Measurements from ENCODE around the gene SLC35A5.

The SLC35A5 gene

DNA sequence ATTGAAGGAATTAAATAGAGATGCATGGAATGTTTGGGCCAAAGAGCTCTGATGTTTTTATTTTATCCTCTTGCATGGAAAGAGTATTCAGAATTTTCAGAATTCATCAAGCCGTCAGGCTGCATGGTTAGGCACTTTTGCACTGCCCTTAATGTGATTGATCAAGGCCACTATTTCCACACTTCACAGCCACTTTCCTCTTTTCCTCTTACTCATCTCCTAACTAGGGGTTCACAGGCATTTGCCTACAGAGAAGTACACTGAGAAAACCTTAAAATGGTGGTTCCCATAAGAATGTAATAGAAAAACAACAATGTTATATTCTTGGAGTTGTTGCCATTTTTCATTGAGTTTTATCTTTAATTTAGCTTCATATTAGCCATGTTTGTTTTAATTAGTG lies 10.9 kb downstream of the SLC35A5 start:
- ChIA-PET CTCF (interaction anchor here (0.9 to 2.6 kb wide), 4 partner anchors 9 to 83 kb away, joined by 3 to 10 read pairs (median 3); partner anchors contain the start of genes ATG3 and SLC35A5), POLR2A (no interaction called here)
- TF ChIP-seq, protein P1, sequence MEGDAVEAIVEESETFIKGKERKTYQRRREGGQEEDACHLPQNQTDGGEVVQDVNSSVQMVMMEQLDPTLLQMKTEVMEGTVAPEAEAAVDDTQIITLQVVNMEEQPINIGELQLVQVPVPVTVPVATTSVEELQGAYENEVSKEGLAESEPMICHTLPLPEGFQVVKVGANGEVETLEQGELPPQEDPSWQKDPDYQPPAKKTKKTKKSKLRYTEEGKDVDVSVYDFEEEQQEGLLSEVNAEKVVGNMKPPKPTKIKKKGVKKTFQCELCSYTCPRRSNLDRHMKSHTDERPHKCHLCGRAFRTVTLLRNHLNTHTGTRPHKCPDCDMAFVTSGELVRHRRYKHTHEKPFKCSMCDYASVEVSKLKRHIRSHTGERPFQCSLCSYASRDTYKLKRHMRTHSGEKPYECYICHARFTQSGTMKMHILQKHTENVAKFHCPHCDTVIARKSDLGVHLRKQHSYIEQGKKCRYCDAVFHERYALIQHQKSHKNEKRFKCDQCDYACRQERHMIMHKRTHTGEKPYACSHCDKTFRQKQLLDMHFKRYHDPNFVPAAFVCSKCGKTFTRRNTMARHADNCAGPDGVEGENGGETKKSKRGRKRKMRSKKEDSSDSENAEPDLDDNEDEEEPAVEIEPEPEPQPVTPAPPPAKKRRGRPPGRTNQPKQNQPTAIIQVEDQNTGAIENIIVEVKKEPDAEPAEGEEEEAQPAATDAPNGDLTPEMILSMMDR (IDR thresholded peaks at IDR 0.05; ENCODE audit: control extremely low read depth, extremely low read depth, low read depth, missing control alignments): no peak
- no peak for DNase-seq (ENCODE audit: extremely low spot score)

DNA sequence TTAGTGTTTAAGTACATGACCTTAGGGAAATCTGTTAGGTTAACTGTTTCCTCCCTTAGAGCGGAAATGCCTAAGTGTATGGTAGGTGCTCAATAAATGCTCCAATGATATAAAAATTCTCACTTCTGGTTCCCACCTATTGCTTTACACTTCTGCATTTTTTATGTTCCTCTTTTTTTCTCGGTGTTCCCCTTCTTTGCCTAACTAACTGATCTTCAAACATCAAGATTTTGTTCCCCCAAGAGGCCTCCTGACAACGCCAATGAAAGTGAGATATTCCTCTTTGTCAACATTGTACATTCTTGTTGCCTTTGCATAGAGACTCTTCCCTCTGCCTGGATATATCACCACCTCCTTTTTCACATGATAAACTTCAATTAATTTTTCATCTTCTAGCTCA lies 17.4 kb downstream of the SLC35A5 start:
- DNase-seq (ENCODE audit: extremely low spot score): no peak
- POLR2A ChIA-PET: no interaction called here
- CTCF ChIA-PET: interaction anchor here (0.9 to 2.2 kb wide), 7 partner anchors 10 to 400 kb away, joined by 3 to 15 read pairs (median 3); partner anchors contain the start of gene SLC9C1
- TF ChIP-seq, protein P1 (IDR thresholded peaks at IDR 0.05; ENCODE audit: control extremely low read depth, extremely low read depth, low read depth, missing control alignments): no peak

DNA sequence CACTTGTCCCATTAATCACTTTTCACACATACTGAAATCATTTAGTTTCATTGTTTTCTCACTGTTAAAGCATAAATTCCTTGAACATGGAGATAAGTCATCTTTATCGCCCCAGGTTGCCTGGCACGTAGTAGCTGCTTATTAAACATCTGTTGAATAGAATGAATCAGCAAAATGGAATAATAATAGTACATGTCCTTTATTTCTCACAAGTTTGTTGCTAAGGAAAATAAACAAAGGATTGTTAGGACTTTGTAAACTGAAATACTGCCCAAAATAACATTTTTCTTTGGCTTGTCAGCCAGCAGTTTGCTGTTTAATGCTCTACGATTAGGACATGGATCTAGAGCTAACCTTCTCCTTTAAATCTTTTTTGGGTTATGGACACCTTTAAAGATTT lies 17.9 kb downstream of the SLC35A5 start:
- DNase-seq (ENCODE audit: extremely low spot score): no peak
- ChIA-PET CTCF (interaction anchor here (0.9 to 2.2 kb wide), 7 partner anchors 11 to 711 kb away, joined by 3 to 11 read pairs (median 3); partner anchors contain the start of gene GTPBP8), POLR2A (no interaction called here)
- TF ChIP-seq, protein P1 (IDR thresholded peaks at IDR 0.05; ENCODE audit: control extremely low read depth, extremely low read depth, low read depth, missing control alignments): no peak

DNA sequence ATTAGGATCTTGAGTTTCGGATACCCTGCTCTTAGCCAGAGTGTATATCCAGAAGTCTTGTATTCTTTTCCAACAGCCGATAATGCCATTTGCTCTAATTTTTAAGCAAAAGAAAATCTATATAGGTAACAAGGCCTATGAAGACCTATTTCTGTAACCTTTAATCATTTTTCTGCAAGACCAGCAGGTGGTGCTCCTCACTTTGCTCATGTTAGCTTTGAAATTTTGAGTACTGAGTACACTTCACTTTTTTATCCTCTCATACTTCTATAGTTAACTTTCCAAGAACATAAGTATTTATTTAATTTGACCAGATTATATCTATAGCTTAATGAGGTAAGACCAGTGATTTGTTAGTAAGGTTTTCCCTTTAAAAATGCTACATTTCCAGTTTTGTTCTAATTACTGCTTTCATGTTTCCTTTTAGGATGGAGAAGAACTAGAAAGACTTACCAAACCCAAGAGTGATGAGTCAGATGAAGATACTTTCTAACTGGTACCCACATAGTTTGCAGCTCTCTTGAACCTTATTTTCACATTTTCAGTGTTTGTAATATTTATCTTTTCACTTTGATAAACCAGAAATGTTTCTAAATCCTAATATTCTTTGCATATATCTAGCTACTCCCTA lies 20.5 kb downstream of the SLC35A5 start:
- ChIA-PET POLR2A (no interaction called here), CTCF (interaction anchor here (0.6 to 2.3 kb wide), 29 partner anchors 8 to 706 kb away, joined by 3 to 14 read pairs (median 4); no protein-coding TSS in a partner anchor)
- no peak for DNase-seq (ENCODE audit: extremely low spot score)
- TF ChIP-seq, protein P1 (IDR thresholded peaks at IDR 0.05; ENCODE audit: control extremely low read depth, extremely low read depth, low read depth, missing control alignments): peak; percentile 73

DNA sequence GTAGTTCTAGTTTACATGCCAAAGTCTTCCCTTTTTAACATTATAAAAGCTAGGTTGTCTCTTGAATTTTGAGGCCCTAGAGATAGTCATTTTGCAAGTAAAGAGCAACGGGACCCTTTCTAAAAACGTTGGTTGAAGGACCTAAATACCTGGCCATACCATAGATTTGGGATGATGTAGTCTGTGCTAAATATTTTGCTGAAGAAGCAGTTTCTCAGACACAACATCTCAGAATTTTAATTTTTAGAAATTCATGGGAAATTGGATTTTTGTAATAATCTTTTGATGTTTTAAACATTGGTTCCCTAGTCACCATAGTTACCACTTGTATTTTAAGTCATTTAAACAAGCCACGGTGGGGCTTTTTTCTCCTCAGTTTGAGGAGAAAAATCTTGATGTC lies 21.3 kb downstream of the SLC35A5 start:
- CTCF ChIA-PET: interaction anchor here (0.9 to 2.3 kb wide), 17 partner anchors 8 to 706 kb away, joined by 3 to 14 read pairs (median 4); no protein-coding TSS in a partner anchor
- POLR2A ChIA-PET: no interaction called here
- no peak for DNase-seq (ENCODE audit: extremely low spot score)
- TF ChIP-seq, protein P1 (IDR thresholded peaks at IDR 0.05; ENCODE audit: control extremely low read depth, extremely low read depth, low read depth, missing control alignments): no peak

DNA sequence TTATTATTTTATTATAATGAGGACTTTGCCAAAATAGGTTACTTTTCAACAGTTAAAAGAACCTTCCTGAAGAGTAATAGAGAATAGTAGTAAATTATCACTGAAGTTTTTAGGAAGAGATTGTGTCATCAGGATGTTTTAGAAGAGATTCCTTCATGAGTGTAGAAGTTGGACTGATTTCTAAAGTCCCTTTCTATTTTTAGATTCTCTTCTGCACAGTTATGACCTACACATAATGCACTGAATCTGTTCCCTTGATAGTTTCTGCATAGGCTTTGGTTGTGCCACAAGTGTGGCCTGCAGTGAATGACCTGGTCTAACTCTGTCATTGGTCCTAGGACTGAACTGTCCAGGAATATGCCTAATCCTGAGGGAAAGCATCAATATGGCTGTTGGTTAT lies 23.9 kb downstream of the SLC35A5 start:
- ChIA-PET POLR2A (no interaction called here), CTCF (interaction anchor here (1.3 to 1.9 kb wide), 3 partner anchors 12 to 20 kb away, joined by 3 to 4 read pairs (median 3); no protein-coding TSS in a partner anchor)
- TF ChIP-seq, protein P1 (IDR thresholded peaks at IDR 0.05; ENCODE audit: control extremely low read depth, extremely low read depth, low read depth, missing control alignments): no peak
- no peak for DNase-seq (ENCODE audit: extremely low spot score)
